H7 (cell line): Measurements from ENCODE around the gene TSEN34. TPM values are rescaled to one million over a fixed set of nuclear protein-coding genes. Genes with fewer than 3 reads are reported as not detected.

Experiments
- DNase-seq: peaks from one replicate; pipeline ENCODE4 v3.0.0; 2012
- H3K27me3 ChIP-seq: 2 replicates; pipeline ENCODE4 v1.6.0; 2011; ENCODE audit warnings: mild to moderate bottlenecking, low read length; ENCODE audit not compliant: control insufficient read depth, insufficient read depth
- H3K36me3 ChIP-seq: replicated peaks from 2 replicates; pipeline ENCODE4 v1.5.1; 2011; ENCODE audit warnings: low read length; ENCODE audit not compliant: control insufficient read depth, insufficient read depth
- H3K4me3 ChIP-seq: 2 replicates; pipeline ENCODE4 v1.5.1; 2011; ENCODE audit warnings: low read depth, mild to moderate bottlenecking, control low read depth, low read length, moderate library complexity; ENCODE audit not compliant: insufficient read depth
- total RNA-seq: library from RNA; depleted of rRNA; stranded (reverse); fragments of >200 nt; shearing (Covaris generic); gene quantifications from 2 replicates; pipeline ENCODE4 v1.2.3, GENCODE V29; 2014; rRNA removed

TSEN34 gene
- total RNA-seq = 76.9 and 87.8 TPM in 2 replicates

DNA sequence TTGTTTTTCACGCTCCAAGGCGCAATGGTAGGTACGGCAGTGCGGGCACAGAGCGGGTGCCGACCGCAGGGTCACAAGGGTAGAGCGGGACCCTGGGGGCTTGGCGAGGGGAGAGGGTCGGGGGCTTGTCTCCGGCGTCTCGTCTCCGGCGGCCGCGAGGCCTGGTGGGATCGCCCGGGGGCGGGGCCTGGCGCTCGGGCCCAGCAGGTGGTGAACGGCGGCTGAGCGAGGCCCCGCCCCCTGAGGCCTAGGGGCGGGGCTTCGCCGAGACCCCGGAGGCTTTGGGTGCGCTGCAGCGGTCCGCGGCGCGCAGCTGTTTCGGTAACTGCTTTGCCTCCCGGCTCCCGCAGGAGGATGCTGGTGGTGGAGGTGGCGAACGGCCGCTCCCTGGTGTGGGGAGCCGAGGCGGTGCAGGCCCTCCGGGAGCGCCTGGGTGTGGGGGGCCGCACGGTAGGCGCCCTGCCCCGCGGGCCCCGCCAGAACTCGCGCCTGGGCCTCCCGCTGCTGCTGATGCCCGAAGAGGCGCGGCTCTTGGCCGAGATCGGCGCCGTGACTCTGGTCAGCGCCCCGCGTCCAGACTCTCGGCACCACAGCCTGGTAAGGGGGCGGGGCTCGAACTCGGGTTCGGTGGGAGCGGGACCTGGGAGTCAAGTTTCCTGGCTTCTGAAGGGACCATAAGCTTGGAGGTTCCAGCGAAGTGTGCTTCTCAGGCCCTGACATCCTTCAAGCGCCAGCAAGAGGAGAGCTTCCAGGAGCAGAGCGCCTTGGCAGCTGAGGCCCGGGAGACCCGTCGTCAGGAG, at the start of gene TSEN34:
TSS of gene TSEN34 (plus strand) at position 298 of the 800 bp plus-strand sequence. CDS start at position 355, 57 bp downstream.
- Histone ChIP-seq H3K4me3 (peak within 1 kb of the TSS; percentile 90), H3K27me3 (no peaks in the 10 kb centered on the region), H3K36me3 (peaks cover 17% of the 10 kb centered on the region)
- peak; percentile 95 for DNase-seq

DNA sequence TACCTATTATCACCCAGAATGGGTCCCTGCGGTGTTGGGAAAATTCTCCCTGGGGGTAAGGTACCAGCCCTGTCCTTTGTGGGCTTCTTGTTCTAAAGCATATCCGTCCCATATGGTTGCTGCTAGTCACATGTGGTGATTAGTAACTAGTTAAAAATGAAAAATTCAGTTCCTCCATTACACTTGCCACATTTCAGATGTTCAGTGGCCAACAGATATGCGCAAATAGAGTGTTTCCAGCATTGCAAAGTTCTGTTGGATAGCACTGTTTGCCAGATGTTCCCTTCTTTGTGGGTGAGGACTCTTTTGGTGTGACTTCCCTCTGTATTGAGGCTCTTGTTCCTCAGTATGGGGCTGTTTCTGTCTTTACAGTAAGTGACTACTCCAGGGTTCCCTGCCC, 49.8 kb upstream of the TSEN34 start:
- DNase-seq = no peak
- Histone ChIP-seq H3K27me3 (no peaks in the 10 kb centered on the region), H3K36me3 (peaks cover 39% of the 10 kb centered on the region), H3K4me3 (no peak overlapping the region)

DNA sequence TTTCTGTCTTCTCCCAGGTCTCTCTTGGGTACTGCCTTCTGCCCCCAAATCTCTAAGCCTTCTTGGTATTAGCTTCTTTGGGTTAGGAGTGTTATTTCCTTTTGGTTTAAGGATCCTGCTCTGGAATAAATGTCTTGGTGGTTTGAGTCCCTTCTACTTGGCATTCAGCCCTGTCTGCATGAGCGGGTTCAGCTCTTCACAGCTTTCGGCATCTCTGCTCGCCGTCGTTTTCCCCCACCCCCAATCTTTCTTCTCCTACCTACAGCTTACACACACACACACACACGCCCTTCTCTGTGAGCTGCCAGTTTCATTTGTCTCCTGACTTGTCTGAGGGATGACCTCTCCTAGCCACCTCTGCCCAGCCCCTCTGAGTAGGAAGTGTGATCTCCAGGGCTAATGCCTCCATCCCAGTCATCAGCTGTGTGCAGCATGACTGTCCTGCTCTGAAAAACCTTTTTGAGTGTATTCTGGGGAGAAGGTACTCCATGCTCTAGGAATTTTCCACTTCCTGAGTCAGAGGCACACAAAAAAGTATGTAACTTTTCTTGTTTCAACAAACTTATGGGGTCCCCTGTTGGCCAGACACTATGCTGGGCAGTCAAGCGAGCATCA, 48.8 kb upstream of the TSEN34 start:
- Histone ChIP-seq H3K27me3 (no peaks in the 10 kb centered on the region), H3K4me3 (no peak overlapping the region), H3K36me3 (peaks cover 49% of the 10 kb centered on the region)
- DNase-seq = no peak

DNA sequence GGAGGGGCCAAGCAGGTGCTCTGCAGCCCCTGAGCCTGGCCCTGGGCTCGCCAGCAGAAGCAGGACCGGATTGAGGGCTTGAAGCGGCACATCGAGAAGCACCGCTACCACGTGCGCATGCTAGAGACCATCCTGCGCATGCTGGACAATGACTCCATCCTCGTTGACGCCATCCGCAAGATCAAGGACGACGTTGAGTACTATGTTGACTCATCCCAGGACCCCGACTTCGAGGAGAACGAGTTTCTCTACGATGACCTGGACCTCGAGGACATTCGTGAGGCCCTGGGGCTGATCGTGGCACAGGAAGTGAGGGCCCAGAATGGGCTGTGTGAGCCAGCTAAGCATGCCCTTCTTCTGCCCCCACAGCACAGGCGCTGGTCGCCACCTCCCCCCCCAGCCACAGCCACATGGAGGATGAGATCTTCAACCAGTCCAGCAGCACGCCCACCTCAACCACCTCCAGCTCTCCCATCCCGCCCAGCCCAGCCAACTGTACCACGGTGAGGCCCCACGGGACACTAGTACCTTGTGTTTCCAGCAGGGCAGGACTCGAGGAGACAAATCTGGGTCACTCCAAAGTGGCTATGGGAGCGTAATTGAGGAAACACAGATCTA, 45.5 kb upstream of the TSEN34 start:
- Histone ChIP-seq H3K4me3 (no peak overlapping the region), H3K27me3 (no peaks in the 10 kb centered on the region), H3K36me3 (peaks cover 69% of the 10 kb centered on the region)
- DNase-seq = no peak

DNA sequence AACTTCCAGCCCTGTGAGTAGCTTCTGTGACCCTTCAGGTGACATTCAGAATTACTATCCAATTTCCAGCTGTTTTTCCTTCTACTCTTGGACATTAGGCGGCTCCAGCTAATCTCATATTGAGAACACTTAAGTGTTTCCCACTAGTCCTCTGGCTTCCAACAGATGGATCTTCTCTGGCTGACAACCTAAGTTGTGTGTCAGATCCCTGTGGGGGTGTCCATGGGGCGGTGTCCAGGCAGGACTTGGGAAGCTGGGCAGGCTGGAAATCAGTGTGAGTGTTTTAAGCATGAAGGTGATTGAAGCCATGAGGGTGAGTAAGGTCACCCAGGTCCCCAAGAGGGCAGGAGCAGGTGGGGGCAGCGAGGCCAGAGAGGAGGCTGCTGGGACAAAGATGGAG, 43.4 kb upstream of the TSEN34 start:
- Histone ChIP-seq H3K36me3 (peaks cover 71% of the 10 kb centered on the region), H3K4me3 (no peak overlapping the region), H3K27me3 (no peaks in the 10 kb centered on the region)
- DNase-seq = no peak

DNA sequence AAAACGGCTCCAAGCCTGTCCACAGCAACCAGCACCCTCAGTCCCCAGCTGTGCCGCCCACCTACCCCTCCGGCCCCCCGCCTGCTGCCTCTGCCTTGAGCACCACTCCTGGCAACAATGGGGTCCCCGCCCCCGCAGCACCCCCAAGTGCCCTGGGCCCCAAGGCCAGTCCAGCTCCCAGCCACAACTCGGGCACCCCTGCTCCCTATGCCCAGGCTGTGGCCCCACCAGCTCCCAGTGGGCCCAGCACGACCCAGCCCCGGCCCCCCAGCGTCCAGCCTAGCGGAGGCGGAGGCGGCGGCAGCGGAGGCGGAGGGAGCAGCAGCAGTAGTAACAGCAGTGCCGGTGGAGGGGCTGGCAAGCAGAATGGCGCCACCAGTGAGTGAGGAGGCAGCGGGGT, 43.0 kb upstream of the TSEN34 start:
- Histone ChIP-seq H3K4me3 (no peak overlapping the region), H3K36me3 (peaks cover 69% of the 10 kb centered on the region), H3K27me3 (no peaks in the 10 kb centered on the region)
- DNase-seq = peak; percentile 46

DNA sequence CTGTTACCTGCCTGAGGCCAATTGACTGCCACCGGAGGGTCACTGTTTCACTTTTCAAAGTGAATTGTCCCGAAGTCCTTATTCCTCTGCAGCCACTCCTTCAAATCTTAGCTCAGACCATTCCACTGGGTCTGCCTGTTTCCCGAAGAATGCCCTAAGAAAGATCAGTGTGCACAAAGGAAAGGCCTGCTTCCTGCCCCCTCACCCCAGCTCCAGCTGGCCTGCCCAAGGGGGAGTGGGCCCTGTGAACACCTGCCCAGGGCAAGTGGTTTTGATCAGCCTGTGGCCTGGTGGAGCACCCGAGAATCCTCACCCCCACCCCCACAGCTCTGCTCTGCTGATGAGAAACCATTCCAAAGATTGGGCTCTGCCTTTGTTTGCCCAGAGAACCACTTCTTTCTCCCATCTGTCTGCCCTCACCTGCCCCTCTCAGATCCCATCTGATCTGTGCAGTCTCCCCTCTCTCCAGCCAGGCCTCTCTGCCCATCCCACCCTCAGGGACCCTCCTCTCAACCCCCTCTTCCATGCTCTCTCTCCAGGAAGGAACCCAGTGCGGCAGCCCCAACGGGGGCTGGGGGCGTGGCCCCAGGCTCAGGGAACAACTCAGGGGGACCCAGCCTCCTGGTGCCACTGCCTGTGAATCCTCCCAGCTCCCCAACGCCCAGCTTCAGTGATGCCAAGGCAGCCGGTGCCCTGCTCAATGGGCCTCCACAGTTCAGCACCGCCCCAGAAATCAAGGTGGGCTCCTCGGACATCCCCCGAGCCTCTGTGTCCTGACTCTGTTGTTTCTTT, 41.9 kb upstream of the TSEN34 start:
- H3K36me3 ChIP-seq = peaks cover 66% of the 10 kb centered on the region
- peak; percentile 42 for DNase-seq
- no peak overlapping the region for H3K4me3 ChIP-seq
- no peaks in the 10 kb centered on the region for H3K27me3 ChIP-seq

DNA sequence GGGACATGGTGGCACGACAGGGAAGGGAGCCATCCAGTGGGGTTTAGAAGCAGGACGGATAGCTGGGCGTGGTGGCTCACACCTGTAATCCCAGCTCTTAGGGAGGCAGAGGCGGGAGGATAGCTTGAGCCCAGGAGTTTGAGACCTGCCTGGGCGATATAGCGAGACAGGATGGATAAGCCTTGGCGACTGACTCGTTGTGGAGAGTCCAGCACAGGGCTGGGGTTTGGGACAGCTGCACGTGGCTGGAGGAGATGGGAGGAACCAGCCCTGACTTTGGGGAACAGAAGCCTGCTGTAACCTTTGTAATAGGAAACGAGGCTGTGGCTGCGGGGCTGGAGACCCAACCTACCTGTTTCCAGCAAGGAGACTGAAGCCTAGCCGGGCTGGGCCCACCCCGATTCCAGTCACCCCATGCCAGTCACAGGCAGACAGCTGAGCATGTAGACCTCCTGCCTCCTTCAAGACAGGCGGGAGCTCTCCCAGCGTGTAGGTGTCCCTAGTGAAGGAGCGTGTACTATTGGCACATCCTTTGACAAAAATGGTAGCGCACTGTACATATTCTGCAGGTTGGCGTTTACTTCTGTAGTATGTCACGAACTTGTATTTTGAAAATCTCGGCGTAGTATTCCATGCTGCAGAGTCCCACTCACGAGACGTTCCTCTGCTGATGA, 39.6 kb upstream of the TSEN34 start:
- Histone ChIP-seq H3K36me3 (peaks cover 60% of the 10 kb centered on the region), H3K27me3 (no peaks in the 10 kb centered on the region), H3K4me3 (no peak overlapping the region)
- DNase-seq = no peak

DNA sequence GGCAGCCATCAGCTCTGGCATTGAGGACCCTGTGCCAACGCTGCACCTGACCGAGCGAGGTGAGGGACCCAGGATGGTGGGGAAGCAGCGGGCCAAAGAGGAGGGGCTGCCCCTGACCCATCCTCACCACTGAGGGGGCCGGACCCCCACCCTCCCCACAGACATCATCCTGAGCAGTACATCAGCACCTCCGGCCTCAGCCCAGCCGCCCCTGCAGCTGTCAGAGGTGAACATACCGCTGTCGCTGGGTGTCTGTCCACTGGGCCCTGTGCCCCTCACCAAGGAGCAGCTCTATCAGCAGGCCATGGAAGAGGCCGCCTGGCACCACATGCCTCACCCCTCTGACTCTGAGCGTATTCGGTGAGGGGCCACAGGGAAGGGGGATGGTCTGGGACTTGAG, 38.8 kb upstream of the TSEN34 start:
- no peak for DNase-seq
- Histone ChIP-seq H3K27me3 (no peaks in the 10 kb centered on the region), H3K4me3 (no peak overlapping the region), H3K36me3 (peaks cover 55% of the 10 kb centered on the region)

DNA sequence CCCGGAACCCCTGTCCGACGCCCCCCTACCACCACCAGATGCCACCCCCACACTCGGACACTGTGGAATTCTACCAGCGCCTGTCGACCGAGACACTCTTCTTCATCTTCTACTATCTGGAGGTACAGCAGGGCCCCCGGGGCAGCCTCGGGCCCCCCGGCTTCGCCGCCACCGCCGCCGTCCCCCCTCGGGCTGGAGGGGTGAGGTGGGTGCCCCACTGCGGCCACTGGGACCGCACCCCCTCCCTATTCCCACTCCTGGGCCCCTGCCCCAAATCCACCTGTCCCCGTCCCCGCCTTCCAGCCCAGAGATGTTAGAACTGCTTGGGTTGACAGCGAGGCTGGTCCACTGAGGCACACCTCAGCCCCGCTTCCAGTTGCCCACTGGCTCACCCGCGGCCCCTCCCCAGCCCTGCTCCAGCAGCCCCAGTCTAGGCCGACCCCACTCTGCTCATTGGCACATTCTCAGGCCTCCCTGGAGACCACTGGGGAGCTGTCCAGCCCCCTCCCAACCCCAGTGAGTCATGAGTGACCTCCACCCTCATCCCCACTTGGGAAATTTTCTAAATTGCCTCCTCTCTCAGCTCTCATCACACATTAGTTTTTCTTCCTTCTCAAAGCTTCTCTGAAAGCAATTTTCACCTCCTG, 38.1 kb upstream of the TSEN34 start:
- Histone ChIP-seq H3K27me3 (no peaks in the 10 kb centered on the region), H3K36me3 (peaks cover 48% of the 10 kb centered on the region), H3K4me3 (no peak overlapping the region)
- no peak for DNase-seq

DNA sequence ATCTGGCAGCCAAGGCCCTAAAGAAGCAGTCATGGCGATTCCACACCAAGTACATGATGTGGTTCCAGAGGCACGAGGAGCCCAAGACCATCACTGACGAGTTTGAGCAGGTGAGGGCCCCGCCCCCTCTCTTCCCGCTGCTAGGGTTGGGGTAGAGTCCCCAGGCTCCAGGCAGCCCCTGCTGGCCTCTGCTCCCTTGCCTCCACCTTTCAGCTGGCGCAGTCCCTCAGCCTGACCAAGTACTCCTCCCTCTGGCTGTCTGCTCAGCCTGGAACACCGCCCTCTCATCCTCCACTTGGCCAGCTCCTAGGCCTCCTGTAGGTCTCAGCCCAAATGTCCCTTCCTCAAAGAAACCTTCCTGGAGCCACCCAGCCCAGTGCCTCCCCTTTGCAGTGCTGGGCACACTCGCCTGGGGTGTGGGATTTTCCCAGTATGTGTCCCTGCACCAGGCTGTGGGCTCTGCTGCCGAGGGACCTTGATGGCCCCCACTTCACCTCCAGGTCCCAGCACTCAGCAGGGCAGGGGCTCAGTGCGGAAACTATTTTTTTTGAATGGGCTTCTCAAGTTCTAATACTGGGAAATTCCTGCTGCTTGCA, 37.3 kb upstream of the TSEN34 start:
- H3K36me3 ChIP-seq = peaks cover 47% of the 10 kb centered on the region
- DNase-seq = no peak
- H3K4me3 ChIP-seq = no peak overlapping the region
- no peaks in the 10 kb centered on the region for H3K27me3 ChIP-seq

DNA sequence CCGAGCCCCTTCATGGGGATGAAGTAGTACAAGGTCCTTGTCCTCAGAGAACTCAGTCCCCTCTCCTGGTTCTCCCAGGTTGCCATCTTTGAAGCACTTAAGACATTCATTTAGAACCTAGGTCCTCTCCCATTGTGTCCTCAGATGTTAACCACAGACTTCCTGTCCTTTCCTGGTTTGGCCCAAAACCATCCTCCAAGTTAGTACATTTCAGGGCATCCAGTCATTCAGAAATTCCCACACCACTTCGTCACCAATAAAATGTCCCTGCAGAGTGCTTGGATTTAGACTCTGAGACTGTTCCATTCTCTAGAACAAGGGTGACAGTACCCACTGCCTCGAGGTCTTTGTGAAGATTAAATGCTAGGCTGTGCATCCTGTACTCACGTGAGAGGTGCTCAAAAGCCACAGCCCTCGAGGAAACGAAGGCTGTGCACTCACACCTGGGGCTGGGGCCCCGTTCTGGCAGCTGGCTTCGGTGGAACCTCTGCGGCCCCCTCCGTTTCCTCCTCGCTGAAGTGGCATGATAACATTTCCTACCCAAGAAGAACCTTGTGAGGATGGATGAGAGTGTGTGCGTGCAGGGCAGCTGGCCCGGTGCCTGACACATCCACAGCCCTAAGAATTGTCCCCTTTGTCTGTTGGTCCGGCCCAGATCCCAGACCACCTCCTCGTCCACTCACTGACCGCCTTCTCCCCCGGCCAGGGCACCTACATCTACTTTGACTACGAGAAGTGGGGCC, 36.3 kb upstream of the TSEN34 start:
- no peak for DNase-seq
- no peak overlapping the region for H3K4me3 ChIP-seq
- H3K27me3 ChIP-seq = no peaks in the 10 kb centered on the region
- peaks cover 39% of the 10 kb centered on the region for H3K36me3 ChIP-seq

DNA sequence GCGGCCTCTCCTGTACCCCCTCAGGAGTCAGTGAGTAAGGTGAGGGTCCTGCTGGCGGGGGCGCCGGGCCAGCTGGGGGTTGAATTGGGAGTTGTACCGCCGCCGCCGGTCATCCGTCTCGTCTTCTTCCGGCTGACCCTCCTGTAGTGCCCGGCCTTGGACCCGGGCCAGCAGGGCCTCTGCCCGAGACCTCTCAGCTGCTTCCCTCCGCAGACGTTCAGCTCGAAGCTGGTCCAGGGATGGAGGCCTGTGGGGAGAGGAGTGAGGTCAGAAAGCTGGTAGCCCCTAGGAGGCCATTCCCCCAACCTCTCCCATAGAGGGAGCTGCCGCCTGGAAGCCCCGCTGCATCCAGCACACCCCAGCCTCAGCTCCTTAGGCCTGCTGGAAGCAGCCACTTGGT, 35.4 kb upstream of the TSEN34 start:
- DNase-seq = peak; percentile 77
- Histone ChIP-seq H3K36me3 (peaks cover 34% of the 10 kb centered on the region), H3K4me3 (no peak overlapping the region), H3K27me3 (no peaks in the 10 kb centered on the region; the same call in 1 of the 2 replicates)
